HG03175 (cell line): ENCODE measurements around the gene PSMD3.
"Not testable (repeated sequence)": the region's sequence is repeated elsewhere in the genome, so short reads cannot be mapped to it uniquely, and the experiment has no call there.

Experiments
- ATAC-seq: cut with Tn5 transposase; IDR thresholded peaks from one replicate; pipeline ENCODE4 v1.9.1; 2021; ENCODE audit warnings: mild to moderate bottlenecking, moderate library complexity; ENCODE audit not compliant: unreplicated experiment

Gene PSMD3

DNA sequence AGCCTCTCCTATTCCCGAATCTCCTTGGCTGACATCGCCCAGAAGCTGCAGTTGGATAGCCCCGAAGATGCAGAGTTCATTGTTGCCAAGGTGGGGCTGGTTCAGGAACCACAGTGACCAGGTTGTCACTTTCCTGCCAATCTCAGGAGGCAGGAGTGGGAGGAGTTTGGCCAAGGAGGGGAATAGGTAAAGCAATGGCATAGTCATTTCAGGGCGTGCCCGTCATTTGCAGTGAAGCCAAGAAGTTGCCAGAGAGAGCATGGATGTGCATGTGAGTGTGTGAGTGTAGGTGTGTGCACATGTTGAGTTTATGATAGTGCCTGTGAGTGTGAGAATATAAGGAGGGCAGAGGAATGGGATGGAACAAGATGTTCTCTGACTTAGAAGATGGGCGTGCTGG lies 14.8 kb downstream of the PSMD3 start:
- no peak for ATAC-seq

DNA sequence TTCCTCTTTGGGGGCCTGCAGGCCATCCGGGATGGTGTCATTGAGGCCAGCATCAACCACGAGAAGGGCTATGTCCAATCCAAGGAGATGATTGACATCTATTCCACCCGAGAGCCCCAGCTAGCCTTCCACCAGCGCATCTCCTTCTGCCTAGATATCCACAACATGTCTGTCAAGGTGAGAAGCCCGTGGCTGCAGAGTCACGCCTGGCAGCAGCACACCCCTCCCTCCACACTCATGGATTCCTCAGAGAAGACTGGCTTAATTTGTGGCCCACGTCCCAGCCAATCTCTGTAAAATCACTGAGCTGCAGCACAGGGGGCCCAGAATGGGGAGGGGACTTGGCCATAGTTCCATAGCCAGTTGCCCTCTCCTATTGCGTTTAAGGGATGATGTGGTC lies 15.6 kb downstream of the PSMD3 start:
- no peak for ATAC-seq

DNA sequence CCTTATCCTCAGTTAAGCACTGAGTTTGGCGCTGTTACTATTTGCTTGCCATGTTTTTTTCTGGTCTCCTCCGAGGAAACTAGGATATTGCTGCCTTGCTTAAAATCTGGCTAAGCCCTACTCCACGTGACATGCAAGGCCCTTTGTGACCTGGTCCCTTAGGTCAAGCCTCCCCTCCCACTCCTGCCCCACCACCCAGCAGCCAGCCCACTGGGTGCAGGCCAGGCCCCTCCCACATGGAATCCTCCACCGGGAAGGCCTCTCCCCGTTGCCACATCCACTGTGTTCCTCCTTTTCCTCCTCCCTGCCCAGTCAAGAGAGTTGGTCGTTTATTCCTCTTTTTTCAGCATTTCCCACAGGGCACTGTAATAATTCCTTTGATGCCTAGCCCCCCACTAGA lies 16.2 kb downstream of the PSMD3 start:
- no peak for ATAC-seq

DNA sequence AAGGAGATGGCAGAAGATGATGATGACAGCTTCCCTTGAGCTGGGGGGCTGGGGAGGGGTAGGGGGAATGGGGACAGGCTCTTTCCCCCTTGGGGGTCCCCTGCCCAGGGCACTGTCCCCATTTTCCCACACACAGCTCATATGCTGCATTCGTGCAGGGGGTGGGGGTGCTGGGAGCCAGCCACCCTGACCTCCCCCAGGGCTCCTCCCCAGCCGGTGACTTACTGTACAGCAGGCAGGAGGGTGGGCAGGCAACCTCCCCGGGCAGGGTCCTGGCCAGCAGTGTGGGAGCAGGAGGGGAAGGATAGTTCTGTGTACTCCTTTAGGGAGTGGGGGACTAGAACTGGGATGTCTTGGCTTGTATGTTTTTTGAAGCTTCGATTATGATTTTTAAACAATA lies 16.9 kb downstream of the PSMD3 start:
- ATAC-seq, result no peak

DNA sequence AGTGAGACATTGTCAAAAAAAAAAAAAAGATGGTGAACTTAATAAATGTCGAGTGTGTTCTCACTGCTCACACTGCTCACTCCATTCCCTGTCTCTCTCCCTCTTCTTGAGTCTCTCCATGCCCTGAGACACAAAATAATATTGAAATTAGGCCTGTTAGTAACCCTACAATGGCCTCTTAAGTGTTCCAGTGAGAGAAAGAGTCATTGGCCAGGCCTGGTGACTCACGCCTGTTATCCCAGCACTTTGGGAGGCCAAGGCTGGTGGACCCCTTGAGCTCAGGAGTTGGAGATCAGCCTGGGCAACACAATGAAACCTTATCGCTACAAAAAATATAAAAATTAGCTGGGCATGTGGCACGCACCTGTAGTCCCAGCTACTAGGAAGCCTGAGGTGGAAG lies 18.5 kb downstream of the PSMD3 start:
- ATAC-seq, result no peak

DNA sequence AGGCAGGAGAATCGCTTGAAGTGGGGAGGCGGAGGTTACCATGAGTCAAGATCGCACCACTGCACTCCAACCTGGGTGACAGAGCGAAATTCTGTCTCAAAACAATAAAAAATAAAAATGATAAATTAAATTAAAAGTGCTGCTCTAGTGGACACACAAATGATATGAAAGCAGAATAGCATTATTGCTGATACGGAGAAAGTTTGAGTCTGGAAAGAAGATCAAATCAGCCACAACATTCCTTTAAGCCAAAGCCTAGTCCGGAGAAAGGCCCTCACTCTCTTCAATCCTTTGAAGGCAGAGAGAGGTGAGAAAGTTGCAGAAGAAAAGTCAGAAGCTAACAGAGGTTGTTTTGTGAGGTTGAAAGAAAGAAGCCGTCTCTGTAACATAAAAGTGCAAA lies 19.6 kb downstream of the PSMD3 start:
- ATAC-seq, result no peak

DNA sequence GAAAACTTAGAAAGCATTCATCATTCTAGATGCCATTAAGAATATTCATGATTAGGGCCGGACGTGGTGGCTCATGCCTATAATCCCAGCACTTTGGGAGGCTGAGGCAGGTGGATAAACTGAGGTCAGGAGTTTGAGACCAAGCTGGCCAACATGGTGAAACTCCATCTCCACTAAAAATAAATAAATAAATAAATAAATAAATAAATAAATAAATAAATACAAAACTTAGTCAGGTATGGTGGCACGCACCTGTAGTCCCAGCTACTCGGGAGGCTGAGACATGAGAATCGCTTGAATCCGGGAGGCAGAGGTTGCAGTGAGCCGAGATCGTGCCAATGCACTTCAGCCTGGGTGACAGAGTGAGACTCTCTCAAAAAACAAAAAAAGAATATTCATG lies 20.7 kb downstream of the PSMD3 start:
- not testable (repeated sequence) for ATAC-seq

DNA sequence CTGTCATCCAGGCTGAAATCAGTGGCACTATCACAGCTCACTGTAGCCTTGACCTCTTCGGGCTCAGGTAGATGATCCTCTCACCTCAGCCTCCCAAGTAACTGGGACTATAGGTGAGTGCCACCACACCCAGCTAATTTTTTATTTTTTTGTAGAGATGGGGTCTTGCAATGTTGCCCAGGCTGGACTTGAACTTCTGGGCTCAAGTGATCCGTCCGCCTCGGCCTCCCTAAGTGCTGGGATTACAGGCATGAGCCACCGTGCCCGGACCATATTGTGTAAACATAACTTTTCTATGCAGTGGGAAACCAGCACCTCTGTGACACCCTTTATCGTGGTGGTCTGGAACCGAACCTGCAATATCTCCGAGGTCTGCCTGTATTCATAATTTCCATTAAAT lies 23.5 kb downstream of the PSMD3 start:
- no peak for ATAC-seq

DNA sequence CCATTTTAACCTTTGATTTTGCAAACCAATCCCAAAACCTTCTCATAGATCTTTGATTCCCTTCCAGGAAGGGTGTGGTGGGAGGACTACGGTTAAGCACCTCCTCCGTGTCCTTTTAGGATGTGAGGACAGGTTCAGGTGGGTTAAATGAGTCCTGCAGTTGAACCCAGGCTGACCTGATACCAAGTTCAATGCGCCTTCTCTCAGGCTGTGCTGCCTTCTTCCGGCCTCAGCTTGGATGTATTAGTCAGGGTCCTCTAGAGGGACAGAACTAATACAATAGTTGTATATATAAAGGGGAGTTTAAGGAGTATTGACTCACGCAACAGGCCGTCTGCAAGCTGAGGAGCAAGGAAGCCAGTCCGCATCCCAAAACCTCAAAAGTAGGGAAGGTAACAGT lies 24.1 kb downstream of the PSMD3 start:
- ATAC-seq, result no peak

DNA sequence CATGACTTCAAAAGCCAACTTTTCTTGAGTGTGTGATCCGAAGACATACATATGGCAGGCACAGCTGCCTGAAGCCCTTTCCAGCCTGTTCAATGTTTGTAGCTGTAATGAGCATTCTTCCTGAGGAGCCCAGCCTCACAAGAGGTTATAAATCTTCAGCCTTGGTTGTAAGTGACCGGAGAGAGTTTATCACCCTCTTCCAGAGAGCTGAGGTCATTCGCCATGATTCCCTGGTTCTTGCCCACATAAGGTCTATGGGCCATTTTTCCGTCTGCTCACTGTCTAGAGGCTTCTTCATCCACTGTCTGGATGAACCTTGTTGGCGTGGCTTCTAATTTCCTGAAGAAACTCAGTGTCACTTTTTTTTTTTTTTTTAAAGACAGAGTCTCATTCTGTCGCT lies 24.9 kb downstream of the PSMD3 start:
- ATAC-seq, result no peak

DNA sequence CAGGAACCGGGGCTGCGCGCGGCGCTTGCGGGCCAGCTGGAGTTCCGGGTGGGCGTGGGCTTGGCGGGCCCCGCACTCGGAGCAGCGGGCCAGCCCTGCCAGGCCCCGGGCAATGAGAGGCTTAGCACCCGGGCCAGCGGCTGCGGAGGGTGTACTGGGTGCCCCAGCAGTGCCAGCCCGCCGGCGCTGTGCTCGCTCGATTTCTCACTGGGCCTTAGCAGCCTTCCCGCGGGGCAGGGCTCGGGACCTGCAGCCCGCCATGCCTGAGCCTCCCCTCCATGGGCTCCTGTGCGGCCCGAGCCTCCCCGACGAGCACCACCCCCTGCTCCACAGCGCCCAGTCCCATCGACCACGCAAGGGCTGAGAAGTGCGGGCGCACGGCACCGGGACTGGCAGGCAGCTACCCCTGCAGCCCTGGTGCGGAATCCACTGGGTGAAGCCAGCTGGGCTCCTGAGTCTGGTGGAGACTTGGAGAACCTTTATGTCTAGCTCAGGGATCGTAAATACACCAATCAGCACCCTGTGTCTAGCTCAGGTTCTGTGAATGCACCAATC lies 30.4 kb downstream of the PSMD3 start:
- not testable (repeated sequence) for ATAC-seq

DNA sequence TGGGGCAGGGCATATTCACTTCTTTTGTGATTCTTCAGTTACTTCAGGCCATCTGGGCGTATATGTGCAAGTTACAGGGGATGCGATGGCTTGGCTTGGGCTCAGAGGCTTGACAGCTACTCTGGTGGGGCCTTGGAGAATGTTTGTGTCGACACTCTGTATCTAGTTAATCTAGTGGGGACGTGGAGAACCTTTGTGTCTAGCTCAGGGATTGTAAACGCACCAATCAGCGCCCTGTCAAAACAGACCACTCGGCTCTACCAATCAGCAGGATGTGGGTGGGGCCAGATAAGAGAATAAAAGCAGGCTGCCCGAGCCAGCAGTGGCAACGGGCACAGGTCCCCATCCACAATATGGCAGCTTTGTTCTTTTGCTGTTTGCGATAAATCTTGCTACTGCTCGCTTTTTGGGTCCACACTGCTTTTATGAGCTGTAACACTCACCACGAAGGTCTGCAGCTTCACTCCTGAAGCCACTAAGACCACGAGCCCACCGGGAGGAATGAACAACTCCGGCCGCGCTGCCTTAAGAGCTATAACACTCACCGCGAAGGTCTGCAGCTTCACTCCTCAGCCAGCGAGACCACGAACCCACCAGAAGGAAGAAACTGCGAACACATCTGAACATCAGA lies 31.5 kb downstream of the PSMD3 start:
- not testable (repeated sequence) for ATAC-seq

DNA sequence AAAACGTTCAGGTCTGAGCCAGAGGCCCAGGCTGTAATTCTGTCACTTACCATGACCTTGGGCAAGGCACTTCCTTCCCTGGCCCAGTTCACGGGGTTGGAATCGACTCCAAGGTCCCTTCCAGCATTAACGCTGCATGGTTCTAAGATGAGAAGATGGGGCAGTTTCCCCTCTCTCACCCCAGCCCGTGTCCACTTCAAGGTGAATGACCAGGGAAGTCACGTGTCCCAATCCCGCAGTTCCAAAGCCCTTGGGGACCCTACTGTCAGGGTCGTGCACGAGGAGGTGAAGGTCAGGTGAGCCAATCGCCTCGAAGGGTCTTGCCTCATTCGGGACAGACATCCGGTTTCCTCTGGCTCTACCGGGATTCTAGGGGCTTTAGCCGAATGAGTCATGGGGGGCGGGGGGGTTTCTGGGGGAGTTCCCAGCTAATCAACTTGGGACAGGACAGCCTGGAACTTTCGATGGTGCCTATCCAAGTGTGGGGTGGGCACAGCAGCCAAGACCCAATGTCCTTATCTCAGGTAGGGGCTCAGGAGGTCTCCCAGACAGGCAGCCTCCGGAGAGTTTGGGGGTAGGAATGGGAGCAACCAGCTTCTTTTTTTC lies 33.9 kb downstream of the PSMD3 start:
- no peak for ATAC-seq

DNA sequence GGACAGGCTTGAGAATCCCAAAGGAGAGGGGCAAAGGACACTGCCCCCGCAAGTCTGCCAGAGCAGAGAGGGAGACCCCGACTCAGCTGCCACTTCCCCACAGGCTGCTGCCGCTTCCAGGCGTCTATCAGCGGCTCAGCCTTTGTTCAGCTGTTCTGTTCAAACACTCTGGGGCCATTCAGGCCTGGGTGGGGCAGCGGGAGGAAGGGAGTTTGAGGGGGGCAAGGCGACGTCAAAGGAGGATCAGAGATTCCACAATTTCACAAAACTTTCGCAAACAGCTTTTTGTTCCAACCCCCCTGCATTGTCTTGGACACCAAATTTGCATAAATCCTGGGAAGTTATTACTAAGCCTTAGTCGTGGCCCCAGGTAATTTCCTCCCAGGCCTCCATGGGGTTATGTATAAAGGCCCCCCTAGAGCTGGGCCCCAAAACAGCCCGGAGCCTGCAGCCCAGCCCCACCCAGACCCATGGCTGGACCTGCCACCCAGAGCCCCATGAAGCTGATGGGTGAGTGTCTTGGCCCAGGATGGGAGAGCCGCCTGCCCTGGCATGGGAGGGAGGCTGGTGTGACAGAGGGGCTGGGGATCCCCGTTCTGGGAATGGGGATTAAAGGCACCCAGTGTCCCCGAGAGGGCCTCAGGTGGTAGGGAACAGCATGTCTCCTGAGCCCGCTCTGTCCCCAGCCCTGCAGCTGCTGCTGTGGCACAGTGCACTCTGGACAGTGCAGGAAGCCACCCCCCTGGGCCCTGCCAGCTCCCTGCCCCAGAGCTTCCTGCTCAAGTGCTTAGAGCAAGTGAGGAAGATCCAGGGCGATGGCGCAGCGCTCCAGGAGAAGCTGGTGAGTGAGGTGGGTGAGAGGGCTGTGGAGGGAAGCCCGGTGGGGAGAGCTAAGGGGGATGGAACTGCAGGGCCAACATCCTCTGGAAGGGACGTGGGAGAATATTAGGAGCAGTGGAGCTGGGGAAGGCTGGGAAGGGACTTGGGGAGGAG lies 34.7 kb downstream of the PSMD3 start, which contains the start of gene CSF3:
Gene CSF3, plus strand, starts transcription at position 436 of the 993 bp plus-strand sequence. Its CDS starts 35 bp downstream, at position 471.
- ATAC-seq, result no peak

DNA sequence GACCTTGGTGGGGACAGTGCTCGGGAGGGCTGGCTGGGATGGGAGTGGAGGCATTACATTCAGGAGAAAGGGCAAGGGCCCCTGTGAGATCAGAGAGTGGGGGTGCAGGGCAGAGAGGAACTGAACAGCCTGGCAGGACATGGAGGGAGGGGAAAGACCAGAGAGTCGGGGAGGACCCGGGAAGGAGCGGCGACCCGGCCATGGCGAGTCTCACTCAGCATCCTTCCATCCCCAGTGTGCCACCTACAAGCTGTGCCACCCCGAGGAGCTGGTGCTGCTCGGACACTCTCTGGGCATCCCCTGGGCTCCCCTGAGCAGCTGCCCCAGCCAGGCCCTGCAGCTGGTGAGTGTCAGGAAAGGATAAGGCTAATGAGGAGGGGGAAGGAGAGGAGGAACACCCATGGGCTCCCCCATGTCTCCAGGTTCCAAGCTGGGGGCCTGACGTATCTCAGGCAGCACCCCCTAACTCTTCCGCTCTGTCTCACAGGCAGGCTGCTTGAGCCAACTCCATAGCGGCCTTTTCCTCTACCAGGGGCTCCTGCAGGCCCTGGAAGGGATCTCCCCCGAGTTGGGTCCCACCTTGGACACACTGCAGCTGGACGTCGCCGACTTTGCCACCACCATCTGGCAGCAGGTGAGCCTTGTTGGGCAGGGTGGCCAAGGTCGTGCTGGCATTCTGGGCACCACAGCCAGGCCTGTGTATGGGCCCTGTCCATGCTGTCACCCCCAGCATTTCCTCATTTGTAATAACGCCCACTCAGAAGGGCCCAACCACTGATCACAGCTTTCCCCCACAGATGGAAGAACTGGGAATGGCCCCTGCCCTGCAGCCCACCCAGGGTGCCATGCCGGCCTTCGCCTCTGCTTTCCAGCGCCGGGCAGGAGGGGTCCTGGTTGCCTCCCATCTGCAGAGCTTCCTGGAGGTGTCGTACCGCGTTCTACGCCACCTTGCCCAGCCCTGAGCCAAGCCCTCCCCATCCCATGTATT lies 35.7 kb downstream of the PSMD3 start:
- no peak for ATAC-seq

DNA sequence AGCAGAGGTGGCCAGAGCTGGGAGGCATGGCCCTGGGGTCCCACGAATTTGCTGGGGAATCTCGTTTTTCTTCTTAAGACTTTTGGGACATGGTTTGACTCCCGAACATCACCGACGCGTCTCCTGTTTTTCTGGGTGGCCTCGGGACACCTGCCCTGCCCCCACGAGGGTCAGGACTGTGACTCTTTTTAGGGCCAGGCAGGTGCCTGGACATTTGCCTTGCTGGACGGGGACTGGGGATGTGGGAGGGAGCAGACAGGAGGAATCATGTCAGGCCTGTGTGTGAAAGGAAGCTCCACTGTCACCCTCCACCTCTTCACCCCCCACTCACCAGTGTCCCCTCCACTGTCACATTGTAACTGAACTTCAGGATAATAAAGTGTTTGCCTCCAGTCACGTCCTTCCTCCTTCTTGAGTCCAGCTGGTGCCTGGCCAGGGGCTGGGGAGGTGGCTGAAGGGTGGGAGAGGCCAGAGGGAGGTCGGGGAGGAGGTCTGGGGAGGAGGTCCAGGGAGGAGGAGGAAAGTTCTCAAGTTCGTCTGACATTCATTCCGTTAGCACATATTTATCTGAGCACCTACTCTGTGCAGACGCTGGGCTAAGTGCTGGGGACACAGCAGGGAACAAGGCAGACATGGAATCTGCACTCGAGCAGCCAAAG lies 36.9 kb downstream of the PSMD3 start:
- no peak for ATAC-seq

DNA sequence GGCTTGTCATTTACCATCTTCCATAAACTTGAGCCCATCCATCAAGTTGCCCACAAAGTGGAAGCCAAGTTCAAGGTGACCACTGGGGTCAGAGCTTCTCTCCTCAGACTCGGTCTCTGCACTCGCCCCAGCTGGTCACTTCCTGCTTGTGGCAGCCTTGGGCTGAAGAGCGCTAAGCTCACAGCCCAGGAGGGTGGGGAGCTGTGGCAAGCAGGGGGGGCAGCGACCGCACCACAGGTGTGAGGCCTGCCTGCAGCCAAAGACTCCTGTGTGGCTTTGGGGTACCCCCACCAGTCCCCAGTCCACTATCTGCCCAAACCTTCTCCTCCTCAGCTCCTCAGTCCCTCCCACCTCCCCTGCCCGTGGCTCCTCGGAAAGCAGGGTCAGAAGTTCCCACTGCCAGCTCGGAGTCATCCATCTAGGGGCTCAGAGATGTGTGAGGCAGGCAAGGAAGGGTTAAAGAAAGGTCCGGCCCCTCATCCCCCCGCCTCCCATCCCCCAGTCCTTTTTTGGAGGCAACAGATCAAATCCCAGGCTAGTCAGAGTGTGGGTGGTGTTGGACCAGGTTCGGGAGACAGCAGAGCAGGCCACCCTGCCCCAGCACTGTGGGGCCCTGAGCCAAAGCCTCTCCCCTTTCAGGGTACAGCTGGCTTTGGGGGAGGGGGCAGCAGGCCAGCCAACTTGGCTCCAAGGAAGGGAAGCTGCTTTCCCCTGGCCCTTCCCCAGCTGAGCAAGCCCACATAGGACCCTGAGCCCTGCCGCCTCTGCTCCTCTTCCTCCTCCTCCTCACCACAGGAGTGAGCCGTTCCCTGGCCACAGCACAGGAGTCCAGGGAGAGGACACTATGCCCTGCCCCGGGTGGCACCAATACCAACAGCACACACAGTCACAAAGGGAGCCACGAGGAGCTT lies 37.9 kb downstream of the PSMD3 start:
- ATAC-seq, result no peak

DNA sequence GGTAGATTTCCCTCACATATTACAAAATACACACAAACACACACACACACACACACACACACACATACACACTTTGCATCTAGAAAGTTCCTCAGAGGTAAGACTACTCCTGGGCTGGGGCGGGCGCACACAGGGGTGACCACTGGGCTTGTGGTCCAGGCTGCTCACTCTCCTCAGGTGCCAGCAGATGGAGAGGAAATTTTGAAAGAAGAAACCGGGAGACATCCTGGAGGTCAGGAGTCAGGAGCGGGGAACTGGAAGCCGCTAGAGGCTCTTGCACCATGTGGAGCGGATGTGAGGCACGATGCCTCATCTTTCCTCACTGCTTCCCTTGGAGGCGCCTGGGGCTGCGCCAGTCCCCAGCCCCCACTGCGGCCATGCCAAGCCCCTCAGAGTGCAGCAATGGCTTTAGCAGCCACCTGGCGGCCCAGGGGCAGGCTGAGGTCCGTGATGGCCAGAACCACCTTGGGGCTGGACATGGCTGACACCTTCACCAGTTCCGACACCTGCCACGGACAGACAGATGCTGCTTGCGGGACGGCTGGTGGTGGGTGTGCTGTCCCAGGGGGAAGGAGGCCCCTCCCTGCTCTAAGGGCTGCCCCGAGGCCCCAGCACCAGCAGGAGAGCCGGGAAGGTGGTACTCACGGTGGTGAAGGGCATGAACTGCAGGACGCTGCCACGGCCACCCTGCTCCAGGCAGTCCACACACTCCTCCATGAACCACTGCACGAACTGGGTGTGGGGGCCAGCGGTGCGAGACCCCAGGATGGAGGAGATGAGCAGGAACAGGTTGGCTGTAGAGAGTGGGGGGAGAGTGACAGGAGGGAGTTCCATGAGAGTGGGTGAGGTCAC lies 38.8 kb downstream of the PSMD3 start:
- no peak for ATAC-seq
